Thyroid gland (tissue), 4 donors: ENCODE data around the gene ELF5.

Source experiments
- POLR2A ChIP-seq, 2 donors: fragments of 450-650 bp; IDR thresholded peaks; one replicate each; pipeline ENCODE4 v1.6.1; 2017; ENCODE audit warnings: antibody characterized with exemption in 2 of 2, mild to moderate bottlenecking in 2 of 2, moderate library complexity in 1 of 2
- TF ChIP-seq, protein P1 (sequence below), 6 experiments: fragments of 200-600 bp in 3 of 6; fragments of 450-650 bp in 3 of 6; sonication (generic) in 3 of 6; IDR thresholded peaks; one replicate each; pipeline ENCODE4 v1.5.1; 2016 to 2019; ENCODE audit warnings: antibody characterized with exemption in 6 of 6, mild to moderate bottlenecking in 2 of 6, inconsistent platforms in 1 of 6, moderate library complexity in 1 of 6

DNA sequence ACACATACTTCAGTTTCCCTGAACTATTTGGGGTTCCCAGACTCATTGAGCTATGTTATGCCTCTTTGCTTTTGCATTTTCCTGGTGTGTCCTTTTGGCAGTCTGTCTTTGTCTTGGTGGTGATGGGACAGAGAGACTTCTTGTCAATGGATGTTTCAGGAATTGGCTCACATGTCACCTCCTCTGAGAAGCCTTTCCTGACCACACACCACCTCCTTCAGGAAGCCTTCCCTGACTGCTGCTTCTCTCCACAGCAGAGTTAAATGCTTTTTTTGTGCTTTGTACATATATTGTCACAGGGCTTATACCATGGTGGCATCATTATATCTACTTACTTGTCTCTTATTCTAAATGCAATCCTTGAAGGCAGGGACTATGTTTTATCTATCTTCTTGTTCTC lies 28.5 kb upstream of the ELF5 start:
- TF ChIP-seq, protein P1, sequence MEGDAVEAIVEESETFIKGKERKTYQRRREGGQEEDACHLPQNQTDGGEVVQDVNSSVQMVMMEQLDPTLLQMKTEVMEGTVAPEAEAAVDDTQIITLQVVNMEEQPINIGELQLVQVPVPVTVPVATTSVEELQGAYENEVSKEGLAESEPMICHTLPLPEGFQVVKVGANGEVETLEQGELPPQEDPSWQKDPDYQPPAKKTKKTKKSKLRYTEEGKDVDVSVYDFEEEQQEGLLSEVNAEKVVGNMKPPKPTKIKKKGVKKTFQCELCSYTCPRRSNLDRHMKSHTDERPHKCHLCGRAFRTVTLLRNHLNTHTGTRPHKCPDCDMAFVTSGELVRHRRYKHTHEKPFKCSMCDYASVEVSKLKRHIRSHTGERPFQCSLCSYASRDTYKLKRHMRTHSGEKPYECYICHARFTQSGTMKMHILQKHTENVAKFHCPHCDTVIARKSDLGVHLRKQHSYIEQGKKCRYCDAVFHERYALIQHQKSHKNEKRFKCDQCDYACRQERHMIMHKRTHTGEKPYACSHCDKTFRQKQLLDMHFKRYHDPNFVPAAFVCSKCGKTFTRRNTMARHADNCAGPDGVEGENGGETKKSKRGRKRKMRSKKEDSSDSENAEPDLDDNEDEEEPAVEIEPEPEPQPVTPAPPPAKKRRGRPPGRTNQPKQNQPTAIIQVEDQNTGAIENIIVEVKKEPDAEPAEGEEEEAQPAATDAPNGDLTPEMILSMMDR (IDR thresholded peaks at IDR 0.05): no peak
- TF ChIP-seq POLR2A (IDR thresholded peaks at IDR 0.05): no peak
